Ecto neural progenitor cell (in vitro differentiated cells): ENCODE data around the gene PLCH2.

Source experiments
- DNase-seq: peaks from one replicate; pipeline ENCODE4 v3.0.0-alpha.2; 2018; ENCODE audit warnings: low spot score

Gene PLCH2

DNA sequence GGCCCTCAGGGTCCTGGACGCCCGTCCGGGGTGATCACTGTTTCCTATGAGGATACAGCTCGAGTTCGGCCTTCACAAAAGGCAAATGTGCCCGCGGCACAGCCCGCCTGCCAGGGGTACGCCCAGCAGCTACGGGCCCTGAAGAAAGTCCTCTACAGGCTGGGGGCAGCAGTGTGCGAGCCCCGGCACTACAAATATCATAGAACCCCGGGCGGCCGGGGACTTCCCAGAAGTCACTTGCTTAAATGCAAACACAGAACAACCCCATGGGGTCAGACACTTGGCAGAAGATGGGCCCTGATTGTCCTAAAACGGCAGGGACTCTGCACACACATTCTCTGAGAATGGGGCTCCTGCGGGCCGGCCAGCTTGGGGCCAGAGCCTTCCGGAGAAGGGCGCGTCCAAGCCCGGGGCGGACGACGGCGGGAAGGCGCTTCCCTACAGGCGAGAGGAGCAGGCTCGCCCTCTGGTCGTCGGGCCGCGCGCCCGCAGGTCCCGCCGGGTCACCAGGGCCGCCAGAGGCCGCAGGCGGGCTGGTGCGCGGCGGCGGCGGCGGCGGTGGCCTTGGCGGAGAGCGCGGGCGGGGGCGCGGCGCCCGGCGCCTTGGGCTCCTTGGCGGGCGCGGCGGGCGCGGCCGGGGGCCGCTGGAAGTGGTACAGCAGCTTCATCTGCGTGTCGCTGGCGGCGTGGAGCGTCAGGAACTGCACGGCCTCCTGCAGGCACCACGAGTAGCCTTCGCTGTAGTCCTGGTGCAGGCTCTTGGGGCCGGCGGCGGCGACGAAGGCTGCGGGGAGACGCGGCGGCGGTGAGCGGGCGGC is 53.1 kb downstream of the PLCH2 start:
- DNase-seq = no peak

DNA sequence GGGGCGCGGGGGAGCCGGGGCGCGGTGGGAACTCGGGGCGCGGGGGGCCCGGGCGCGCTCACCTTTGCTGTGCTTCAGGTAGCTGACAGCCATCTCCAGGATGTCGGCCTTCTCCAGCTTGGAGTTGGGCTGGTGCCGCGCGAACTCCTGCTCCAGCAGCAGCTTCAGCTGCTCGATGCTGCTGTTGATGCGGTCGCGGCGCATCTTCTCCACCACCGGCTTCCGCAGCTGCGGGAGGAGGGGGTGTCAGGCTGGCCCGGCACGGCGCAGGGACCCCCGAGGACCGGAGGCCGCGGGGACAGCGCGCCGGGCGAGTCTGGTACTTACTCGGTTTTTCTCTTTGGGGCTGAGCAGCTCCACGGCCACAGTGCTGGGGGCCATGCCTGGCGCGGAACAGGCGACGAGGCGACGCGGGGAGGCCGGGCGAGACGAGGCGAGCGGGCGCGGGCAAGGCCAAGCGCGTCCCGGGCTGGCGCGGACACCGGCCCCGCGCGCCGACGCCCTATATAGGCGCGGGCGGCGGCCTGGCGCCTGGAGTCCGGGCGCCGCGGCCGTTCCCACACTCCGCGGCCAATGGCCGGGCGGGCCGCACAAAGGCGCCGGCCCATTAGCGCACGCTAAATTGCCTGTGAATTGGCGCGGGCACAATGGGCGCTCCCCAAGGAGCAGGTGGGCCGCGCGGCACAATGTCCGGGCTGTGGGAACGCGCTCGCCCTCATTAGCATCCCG is 53.9 kb downstream of the PLCH2 start, which contains the start of gene HES5:
Gene HES5, minus strand, starts transcription at position 480 of the 729 bp plus-strand sequence. Its CDS starts 99 bp downstream, at position 381.
- DNase-seq = peak; percentile 90

DNA sequence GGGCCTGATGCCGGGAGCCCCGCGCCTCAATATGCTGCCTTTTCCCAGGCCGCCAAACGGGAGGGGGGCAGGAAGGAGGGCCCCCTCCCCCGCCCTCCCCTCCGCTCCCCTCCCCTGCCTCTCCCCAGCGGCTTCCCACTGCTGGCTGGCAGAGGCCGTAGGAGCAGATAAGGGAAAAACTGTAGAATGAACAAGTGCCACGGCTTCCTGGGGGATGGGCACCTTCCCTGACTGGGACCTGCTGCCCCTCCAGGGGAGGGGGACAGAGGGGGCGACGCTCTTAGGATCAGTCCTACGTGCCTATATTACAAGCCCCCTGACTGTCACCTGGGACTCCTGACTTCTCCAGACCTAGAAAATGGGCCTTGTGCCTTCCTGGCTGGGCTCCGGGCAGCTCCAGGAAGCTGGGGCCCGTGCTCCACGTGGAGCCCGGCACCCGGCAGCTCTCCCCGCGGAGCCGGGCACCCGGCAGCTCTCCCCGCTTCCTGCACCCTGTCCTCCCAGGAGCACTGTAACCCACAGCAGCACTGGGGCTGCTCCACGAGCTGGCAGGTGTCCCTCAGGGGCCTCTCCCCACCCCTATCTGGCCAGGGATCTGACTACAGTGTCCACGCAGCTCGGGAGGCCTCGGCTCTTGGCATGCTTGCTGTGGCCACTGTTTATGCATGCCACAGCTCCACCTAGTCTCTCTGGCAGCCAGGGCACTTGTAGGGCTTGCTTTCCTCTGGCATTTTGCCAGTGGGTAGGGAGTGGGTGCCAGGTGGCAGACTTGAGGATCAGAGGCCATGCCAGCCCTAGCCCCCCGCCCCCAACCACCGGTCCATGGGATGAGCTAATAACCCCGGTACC is 54.6 kb downstream of the PLCH2 start:
- DNase-seq = no peak

DNA sequence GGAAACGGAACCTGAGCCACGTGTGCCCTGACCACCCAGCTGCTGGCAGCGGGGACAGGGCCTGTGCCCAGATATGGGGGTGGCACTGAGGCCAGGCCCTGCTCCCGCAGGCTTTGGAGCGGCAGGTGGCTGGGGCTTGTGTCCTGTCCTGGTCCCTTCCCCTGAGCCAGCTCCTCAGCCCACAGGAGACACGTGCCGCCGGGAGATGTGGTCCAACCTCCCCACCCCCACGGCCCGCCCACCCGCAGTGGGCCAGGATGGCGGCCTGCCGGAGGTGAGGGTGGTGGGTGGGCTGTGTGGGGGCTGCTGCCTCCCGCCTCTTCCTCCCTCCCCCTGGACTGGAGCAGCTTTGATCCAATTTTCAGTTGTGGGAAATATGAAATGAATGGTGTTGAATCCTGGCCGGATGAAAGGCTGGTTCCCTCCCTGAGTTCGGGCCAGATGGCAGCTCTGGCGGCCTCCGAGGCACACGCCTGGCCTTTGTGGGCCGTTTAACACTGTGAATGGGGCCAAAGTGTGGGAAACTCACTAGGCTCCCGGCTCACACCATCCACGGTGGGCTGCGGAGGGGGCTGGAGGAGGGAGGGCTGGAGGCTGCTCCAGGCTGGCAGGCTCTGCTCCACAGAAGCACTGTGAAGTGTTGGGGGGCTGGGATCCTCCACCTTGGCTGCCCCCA is 56.5 kb downstream of the PLCH2 start:
- DNase-seq = no peak

DNA sequence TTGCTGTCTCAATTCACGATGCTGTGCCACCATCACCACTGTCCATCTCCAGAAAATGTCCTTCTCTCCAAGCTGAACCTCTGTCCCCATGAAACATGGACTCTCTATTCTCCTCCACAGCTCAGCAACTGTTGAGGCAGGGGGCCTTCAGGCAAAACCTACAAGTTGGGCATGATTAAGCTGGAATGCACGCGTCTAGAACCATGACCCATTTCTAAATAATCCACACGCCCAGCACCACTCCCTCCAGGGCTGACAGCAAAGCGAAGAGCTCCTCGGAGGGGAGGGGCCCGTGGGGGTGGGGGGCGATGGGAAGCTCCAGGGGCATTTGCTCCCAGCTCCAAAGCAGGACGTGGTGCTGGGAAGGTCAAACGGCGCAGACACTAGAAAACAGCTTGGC is 57.3 kb downstream of the PLCH2 start:
- DNase-seq = no peak

DNA sequence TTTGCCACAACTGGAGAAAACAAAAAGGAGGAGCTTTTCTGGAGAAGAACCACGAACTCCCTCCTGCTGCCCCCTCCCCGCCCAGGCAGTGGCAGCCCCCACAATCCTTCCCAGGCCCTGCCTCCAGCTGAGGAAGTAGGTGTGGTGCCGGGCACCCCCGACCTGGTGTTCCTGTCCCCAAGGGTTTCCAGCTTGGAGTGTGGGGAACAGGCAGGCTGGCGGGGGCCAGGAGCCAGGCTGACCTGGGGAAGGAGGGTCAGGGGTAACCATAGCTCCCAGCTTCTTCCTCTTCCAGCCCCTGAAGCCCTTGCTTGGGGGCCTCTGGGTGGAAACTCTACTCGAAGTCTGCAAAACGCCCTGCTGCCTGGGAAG is 58.2 kb downstream of the PLCH2 start:
- no peak for DNase-seq

DNA sequence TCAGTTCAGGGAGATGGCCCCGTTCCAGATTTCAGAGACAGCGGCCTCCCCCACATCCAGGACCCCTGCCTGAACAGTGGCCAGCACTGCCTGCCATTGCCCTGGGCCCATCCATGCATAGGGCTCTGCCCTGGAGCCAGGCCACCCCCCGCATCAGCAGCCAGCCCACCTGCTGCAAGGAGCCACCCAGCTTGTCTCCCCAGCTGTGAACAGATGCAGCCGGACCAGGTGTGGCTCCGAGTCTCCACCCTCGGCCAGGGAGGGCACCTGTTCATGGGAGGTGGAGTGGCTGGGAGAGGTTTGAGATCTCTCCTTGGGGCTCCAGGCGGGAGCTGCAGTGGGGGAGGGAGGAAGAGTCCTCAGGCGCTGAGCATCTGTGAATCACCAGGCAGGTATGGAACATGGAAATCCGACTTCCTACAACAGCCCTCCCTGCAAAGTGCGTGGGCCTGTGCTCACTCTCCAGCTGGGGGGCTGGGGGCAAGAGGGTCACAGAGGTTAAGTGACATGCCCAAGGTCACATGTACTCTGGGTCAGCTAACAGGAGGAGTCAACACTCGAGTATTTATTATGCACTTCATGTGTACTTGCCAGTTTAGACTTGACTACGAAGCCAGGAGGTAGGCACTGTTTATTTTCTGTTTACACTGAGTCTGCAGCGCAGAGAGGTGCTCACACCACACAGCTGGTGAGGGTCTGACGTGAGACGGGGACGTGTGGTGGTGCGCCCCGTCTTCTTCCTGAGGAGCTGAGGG is 58.8 kb downstream of the PLCH2 start:
- DNase-seq = no peak

DNA sequence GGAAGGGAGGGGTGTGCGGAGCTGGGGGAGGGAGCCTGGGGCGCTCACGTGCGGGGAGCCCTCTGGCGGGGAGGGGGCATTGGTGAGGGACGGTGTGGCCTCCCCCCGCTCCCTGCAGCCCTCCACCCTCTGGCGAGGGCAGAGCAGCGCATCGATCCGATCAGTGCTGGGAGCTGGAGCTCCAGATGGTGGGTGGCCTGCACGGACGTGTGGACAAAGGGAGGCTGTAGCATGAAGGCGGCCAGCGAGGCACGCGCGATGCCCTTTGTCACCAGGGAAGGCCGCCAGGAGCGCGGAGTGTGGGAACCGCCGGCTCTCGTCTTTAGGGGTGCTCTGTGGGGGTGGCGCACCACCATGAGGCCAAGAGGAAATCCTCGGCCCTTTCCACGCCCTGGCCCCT is 59.4 kb downstream of the PLCH2 start:
- DNase-seq = peak; percentile 76

DNA sequence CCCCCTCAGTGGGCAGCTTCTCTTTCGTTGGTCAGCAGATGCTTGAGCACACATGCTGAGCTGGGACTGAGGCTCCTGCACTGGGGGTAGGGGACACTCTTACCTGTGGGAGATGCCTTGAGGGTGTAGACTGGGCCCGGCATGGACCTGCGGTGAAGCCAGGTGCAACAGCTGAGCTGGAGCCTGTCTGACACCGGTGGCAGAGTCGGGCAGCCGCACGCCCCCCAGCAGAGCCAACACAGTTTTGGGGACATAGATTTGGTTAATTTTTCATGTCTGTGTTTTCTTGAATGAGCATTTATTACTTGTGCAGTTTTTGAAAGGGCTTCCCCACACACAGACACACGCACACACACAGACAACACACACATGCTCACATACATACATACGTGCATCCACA is 59.9 kb downstream of the PLCH2 start:
- no peak for DNase-seq

DNA sequence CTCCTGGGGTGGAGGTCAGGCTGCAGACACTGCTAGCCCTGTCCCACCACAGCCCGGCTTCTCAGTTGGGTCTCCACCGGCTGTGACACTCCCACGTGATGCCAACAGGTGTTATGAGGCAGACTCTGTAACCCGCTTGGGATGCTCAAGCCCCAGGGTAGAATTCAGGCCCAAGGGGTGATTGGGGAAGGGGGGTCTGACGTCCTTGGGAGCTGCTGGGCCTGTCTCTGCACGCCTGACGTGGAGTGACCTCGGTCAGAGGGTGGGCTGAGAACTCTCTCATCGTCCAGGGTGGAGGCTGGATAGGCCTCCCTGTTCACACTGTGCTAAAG is 61.7 kb downstream of the PLCH2 start:
- DNase-seq = no peak

DNA sequence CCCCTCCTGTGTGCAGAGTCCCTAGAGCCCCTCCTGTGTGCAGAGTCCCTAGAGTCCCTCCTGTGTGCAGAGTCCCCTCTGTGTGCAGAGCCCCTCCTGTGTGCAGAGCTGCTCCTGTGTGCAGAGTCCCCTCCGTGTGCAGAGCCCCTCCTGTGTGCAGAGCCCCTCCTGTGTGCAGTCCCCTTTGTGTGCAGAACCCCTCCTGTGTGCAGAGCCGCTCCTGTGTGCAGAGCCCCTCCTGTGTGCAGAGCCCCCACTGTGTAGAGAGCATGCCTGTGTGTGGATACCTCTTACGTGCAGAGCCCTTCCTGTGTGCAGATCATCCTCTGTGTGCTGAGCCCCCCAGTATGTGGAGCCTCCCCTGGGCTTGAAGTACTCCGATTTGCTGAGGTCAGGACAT is 62.3 kb downstream of the PLCH2 start:
- no peak for DNase-seq

DNA sequence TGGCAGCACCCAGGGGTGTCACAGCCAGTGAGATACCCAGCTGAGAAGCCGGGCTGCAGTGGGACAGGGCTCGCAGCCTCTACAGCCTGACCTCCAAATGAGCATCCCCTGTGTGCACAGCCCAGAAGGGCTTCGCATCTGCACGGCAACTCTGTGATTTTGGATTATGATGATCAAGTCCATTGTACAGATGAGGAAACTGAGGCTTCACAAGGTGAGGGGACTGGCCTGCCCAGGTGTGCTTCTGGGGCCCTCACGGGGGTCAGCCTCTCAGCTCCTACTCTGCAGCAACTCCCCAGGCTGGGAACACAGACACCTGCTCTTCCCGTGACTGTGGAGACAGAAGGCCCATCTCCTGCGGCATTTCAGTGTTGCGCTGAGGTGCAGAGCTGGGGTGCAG is 62.8 kb downstream of the PLCH2 start:
- DNase-seq = no peak

DNA sequence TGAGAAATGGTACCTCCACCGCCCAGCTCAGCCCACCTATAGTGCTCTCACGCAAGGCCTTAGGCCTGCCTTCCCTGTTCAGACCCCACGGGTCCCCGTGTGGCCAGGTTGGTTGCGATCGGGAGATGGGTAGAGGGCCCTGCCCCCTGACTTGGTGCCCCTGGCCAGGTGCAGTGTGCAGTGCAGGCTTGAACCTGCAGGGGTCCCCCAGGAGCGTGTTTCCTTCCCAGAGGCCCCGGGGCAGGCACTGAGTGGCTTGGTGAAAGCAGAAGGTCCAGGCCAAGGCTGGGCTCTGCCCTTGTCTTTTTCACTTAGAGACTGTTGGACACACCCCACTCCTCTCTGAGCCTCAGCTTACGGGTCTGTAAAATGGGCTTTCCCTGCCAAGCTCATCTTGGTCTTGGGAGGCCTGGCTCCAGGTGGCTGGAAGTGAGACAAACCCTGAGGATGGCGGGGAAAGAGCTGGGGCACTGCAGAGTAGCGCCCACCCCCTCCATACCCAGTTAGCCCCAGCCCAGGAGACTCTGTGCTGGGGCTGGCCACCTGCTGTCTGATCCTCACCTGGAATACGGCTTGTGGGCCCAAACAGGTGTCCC is 63.3 kb downstream of the PLCH2 start:
- DNase-seq = no peak

DNA sequence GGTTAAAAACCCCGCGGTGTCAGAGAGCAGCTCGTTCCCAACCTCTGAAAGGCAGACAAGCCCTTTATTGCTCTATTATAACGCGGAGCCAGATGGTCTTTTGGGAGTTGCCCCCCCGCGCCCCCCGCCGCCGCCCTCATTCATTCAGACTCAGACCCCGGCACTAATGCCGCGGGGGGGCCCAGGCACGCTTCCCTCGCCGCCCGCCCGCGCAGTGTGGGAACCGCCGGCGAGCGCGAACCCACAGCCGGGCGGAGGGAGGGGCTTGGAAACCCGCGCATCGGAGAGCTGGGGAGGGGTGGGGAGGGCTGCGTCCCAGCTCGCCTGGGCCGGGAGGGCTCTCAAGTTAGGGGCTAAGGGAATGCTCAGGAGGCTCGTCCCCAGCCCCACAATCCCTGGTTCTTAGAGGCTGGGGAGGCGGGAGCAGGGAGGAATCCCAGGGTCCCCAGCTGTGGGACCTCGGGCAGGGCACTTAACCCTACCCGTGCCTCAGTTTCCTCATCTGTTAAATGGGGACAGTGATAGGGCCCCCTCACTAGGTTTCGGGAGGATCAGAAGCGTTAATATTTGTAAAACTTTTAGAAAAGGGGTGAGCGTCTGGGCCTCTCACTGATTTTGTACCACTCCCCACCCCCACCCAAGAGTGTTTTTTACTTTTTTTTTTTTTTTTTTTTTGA is 64.9 kb downstream of the PLCH2 start:
- peak; percentile 92 for DNase-seq

DNA sequence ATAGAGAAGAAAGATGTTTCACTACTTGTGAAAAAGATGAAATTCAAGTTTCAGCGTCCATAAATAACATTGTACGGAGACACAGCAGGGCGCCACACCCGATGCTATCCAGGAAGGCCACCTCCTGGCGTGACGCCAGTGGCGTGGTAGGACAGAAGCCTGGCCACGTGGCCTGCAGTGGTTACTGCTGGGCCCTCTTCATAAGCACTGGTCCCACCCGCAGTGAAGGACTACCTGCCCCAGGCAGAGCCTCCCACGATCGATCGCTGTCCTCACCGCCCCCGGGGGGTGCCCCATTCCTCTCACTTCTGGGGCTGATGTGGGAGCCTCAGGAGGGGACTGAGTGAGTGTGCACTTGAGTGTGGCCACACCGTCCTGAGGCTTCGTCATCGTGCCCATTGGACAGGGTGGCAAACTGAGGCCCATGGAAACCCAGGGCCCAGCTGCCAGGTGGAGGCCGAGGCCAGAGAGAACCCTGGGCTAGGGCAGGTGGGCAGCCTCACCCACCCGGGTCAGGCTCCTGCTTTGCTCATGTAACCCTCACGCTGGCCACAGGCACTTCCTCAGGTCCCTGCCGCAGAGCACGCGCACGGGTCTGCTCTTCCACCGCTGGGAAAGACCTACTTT is 65.6 kb downstream of the PLCH2 start:
- no peak for DNase-seq

DNA sequence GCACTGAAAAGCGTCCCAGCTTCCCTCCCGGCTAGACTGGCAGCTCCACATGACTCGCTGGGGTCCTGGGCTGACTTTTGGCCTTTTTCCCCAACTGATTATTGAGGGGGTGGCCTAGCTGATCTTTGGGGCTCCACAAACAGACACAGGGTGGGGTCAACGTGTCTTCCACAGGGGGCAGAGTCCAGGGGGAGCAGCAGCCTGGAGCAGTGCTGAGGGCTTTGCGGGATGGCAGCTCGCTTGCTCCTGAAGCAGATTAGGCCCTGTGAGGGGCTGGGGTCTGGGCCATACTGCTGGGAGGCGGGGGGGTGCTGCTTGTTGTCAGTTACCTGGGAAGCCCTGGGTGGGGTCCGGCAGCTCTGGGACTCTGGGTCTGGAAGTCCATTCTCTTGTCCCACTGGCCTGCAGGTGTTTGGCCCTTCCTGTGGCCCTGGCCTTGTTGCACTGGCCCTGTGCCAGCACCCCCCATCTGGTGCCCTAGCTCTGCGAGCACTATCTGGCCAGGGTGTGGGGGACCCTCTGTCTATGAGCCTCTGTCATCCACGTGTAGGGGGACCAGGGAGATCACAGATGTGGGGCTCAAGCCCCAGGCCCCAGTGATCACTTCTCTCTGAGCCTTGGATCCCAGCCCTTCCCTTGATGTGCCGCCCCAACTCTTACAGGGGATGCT is 66.3 kb downstream of the PLCH2 start:
- no peak for DNase-seq

DNA sequence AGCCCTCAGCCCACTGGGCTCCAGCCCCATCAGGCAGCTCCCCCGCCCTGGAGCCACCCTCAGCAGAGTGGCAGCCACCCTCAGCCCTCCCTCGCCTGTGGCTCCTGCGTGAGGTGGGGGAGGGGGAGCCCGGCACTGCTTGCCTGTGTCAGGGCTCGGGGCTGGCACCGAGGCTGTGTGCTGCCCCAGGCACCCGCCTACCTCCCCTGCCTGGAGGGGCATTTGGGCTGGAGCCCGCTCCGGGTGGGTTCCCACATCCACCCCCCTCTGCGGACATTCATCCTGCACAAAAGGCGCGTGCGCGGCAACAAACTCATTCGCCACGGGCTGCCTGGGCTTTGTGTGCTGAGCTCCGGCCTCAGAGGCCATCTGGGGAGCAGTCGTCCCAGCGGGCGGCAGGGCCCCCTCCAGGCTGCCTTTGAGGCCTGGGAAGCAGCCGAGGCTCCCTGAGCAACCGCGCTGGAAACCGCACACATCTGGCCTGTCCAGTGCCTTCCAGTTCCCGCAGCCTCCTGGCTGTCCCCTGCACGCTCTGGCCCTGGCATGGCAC is 67.5 kb downstream of the PLCH2 start:
- peak; percentile 86 for DNase-seq

DNA sequence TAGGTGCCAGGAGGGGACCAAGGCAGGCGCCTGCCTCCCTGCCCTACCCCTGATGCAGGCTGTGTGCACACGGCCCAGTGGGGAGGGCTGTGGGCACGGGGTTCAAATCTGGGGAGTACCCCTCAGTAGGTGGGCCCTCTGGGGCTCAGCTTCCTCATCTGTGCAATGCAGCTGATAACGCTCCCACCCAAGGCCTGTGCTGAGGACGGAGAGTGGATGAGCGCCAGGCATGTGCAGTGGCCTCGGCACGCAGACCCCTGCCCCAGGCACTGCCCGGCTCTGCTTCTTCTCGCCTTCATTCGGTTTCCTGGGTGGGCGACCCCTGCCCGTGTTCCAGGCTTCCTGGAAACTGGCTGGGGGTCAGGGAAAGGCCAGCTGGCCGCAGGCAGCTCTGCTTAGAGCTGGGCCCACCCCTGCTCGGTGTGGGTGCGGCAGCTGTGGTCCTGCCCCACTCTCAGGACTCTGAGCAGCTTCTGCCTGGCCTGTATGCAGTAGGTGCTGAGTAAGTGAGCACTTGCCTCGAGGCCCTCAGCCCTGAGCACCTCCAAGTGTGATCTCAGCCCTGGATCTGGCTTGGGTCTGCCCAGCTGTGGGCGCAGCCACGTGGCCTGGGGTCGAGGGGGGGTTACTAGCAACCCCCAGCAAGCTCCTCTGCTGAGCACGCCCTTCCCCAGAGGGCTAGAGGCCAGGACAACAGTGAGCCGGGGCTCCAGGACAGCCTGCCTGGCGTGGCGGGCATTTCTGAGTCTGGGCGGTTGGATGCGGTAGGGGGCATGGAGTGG is 68.2 kb downstream of the PLCH2 start:
- peak; percentile 73 for DNase-seq
